GM19238 (cell line): ENCODE results near the gene SYCP3.
"Not testable (repeated sequence)": the region's sequence is repeated elsewhere in the genome, so short reads cannot be mapped to it uniquely, and the experiment has no call there.

Source experiments
- DNase-seq: peaks from one replicate; pipeline ENCODE4 v3.0.0; 2011; ENCODE audit warnings: low spot score; ENCODE audit not compliant: insufficient read length

The SYCP3 gene

DNA sequence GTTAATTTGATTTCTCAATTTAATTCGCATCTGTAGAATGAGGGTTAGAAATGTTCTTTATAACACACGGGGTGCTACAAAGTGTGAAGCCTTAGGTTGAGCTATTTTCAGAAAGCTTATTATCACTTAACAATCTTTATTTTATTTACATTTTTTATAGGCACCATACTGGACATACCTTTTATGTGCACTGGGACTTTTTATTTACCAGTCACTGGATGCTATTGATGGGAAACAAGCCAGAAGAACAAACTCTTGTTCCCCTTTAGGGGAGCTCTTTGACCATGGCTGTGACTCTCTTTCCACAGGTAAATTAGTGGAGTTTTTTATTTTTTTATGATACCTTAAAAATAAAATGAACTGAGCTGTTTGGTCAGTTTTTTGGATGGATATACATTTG lies 25.3 kb downstream of the SYCP3 start:
- no peak for DNase-seq

DNA sequence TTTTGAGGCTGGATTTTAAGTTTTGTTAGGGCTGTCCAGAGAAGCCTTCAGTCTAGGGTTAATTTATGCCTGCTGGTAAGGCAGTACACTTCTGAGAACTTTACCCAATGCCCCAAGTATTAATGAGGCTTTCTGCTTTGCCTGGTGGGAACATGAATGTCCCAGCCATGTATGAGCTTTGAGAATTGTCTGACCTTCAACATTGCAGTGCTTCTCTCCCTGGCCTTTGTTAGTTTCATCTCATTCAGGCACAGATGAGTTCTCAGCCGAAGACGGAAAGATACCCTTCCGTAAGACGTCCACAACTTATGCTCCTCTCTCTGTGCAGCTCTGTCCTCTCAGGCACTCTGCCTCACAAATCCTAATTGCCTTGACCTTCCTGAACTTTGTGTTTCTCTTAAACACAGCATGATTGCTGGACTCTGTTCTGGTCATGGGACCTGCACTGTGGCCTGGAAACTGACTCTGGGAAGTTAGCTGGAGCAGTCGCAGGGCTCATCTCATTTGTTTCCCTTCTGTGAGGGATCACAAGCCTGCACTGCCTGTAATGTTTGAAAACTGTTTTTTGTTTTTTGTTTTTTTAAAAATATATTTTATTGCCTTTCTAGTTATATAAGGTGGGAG lies 26.1 kb downstream of the SYCP3 start:
- no peak for DNase-seq

DNA sequence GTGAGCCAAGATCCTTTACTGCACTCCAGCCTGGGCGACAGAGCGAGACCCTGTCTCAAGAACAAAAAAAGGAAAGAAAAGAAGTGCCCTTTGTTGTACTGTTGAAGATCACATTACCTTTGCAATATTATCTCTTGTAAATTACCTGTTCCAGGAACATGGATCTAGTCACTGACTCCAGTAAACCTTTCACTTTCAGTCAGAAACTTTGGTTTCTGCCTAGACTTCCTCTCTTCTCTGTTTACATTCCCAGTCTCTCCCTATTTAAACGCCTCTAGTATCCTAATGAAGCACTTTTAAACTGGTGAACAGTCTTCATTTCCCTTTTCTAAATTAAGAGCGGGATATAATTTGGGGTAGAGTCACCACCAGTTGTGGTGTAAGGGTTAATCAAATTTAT lies 29.0 kb downstream of the SYCP3 start:
- DNase-seq: no peak

DNA sequence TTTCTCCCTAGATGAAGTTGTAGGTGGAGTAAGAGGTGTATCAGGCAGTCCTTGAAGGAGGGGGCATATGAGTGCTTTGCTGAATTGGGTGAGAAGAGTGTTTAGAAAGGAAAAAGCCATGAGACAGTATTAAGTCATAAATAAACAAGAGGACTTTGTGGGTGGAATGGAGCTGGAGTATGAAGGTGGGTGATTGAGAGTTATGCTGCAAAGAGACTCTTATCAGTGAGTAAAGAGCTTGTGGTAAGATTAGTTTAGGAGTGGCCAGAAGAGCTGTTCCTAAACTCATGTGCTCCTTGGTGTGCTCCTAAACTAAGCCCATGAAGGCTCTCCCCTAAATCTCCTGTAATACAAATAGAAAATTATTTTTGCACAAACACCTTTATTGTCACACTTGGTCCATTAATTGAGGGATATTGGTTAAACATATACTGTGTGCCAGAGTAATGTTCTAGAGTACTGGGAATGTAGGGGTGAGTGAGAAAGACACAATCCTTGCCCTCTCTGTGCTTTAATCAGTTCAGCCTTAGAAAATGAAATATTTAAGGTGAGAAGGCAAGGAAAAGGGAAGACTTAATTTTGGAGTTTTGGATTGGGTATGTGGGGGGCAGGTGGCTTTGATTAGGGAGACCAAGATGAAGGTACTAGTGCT lies 32.0 kb downstream of the SYCP3 start:
- DNase-seq: no peak

DNA sequence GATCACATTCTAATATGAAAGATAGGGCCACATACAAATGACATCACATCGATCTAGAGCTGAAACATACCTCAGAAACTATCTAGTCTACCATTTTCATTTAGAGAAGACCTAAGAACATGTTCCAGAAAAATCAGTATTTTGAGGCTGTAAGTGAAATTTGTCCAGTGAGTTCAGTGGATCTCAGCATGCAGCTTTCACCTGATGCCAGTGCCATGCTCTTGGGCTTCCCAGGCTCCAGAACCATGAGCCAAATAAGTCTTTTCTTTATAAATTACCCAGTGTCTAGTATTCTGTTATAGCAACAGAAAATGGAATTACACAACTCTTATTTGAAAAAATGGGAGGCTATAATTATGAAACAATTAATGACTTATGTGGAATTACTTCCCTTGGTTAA lies 32.9 kb downstream of the SYCP3 start:
- no peak for DNase-seq

DNA sequence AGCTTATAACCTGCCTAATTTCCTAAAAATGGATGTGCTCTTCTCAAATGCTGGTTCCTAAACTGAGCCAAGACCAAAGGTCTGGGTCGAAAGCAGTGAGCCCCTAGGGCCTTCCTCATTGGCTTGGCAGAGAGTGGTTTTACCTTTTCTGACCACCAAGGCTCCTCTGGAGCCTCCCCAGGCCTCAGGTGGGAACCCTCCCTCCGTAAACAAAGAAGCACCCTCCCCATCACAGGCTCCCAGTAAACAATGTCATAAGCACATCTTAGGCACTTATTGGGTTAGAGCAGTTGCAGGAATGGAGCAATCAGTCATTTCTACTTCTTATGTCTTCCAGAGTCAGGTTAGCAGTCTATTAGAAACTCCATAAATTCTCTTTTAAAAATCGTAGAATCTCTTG lies 35.8 kb downstream of the SYCP3 start:
- no peak for DNase-seq

DNA sequence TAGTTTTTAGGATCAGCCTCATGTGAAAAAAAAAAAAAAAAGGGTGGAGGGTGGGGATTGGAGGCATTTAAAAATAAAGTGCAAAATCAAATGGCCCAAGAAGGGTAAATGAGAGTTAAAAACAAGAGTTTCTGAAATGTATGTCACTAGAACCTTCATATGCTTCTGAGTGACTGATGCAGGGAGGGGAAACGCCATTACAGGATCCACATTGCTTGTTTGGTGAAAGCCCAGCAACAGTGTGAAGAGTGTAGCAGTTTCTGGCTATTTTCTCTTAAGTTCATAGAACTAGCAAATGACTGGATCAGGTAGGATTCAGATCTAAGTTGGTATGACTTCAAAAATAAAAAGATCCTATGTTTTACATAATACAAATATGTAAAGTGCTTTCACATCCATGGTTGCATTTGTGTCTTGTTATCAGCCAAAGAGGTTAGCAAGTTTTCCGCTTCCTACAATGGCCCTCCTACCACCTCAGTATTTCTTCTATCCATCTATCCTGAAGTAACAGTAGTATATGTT lies 38.9 kb downstream of the SYCP3 start:
- DNase-seq: no peak

DNA sequence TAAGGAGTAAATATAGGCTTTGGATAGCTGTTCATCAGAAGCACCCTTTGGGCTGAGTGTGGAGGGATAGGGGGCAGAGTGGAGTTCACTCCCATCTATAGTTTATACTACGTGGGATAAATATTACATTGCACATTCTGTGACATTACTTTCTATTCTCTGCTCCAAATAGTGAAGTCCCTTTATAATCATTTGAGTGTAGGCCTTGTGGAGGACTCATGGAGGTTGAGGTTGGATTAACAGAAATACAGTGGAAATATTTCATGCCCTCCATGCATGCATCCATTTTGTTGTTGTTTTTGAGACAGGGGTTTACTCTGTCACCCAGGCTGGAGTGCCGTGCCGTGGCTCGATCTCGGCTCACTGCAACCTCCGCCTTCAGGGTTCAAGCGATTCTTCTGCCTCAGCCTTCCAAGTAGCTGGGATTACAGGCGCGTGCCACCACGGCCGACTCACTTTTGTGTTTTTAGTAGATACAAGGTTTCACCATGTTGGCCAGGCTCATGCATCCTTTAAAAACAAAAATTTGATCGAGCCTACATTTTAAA lies 40.4 kb downstream of the SYCP3 start:
- DNase-seq: no peak

DNA sequence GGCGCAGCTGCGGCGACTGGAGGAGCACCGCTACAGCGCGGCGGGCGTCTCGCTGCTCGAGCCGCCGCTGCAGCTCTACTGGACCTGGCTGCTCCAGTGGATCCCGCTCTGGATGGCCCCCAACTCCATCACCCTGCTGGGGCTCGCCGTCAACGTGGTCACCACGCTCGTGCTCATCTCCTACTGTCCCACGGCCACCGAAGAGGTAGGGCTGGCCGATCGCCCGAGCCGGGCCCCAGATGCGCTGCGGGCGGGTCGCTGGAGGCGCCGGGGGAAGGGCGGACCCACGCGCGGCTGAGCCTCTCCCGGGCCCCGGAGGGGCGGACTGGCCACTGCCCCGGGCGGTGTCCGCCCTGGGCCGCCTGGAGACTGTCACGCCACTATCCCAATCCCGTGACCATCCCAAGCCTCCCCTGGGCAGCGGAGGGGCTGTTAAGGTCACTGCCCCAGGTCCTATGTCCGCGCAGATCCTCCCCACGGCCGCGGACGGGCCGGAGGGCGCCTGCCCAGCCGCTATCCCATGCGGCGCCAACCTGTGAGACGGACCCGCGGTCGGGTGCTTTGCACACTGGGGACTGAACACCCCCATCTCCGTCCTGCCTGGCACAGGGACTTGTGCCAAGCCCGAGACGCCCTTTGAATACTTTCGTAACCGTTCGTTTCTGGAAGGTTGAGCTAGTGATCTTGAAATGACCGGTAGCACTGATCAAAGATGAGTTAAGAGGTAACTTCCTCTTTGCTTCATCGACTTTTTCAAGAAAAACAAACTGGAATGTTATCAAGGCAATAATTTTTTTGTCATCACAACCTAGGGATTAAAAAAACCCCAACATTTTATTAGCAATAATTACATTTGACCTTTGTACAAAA lies 41.1 kb downstream of the SYCP3 start:
- DNase-seq: peak; percentile 39

DNA sequence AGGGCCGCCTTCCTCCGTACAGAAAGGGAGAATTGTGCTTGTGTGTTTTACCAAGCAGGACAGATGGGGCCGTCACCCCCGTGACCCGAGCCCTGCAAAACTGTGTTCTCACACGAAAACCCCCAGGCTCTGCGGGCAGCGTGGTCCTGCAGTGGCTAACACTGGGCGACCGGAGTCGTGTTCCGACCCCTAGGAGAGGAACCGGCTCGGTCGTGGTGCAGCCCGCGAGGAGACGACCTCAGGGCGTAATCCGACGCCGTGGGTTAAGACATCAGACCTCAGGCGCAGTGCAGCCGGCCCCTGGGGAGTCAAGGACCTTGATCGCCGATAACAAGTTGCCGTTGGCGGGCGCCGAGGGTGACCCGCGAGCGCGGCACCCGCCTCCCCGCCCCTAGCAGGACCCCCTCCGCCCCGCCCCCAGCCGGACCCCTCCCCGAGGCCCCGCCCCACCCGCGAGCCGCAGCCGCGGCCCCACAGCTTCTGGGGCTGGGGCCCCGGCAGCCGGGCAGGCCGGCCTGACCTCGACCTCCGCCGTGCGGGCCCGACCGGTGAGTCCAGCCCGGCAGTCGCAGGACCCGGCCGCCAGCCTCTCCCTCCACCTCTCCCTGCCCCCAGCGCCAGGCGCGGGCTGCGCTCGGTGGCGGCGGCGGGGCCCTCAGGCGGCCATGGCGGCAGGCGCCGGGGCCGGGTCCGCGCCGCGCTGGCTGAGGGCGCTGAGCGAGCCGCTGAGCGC lies 41.9 kb downstream of the SYCP3 start, which contains the start of gene CHPT1:
CHPT1 (plus strand) TSS at position 444 of the 733 bp plus-strand sequence; CDS start at position 666, 222 bp downstream.
- peak; percentile 49 for DNase-seq

DNA sequence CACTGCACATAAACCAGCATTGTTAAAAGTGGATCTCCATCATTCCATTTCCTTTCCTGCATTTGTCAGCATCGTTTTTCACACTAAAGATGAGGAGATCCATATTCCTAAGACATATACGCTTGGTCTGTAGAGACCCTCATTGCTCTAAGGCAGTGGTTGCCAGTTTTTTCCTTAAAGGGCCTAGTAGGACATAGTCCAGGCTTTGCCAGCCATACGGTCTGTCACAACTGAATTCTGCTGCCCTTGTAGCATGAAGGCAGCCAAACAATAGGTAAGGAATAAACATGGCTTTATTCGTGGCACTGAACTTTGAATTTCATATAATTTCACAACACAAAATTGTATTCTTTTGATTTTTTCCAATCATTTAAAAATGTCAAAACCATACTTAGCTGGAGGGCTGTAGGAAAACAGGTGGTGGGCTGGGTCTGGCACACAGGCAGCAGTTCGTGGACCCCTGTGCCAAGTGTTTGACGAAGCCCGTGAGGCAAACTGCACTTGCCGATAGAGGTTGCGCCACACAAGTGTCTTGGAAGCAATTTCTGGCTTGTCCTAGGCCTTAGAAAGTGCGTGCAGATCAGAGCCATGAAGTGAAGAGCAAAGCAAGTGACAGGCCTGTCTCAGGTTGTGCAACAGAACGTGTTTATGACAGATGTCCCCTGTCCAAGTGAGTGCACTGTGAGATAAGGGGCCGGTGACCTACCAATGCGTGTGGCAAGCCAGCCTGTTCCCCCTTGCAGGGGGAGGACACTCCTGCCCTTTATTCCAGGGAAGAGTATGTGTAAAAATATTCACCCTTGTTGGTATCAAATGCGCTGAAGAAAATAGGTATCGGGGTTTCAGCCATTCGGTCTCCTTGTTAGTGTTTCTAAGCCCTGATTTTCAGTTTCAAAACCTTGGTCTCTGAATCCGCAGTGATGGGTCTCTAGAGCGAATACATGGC lies 42.7 kb downstream of the SYCP3 start:
- peak; percentile 3 for DNase-seq

DNA sequence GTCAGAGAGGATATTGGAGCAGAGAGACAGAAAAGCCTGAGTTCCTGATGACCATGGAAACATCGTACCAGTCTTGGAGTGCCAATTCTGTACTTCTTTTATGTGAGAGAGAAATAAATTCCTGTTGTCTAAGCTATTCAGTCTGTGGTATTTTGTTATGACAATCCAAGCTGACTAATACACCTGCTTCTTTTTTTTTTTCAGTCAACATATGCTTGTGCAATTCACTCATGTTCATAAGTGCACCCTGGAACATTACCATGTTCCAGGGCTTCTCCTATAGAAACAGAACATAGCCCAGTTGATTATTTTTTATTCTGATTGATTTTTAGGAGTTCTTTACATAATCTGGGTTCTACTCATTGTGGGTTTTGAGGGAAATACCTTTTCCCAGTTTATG lies 43.6 kb downstream of the SYCP3 start:
- no peak for DNase-seq

DNA sequence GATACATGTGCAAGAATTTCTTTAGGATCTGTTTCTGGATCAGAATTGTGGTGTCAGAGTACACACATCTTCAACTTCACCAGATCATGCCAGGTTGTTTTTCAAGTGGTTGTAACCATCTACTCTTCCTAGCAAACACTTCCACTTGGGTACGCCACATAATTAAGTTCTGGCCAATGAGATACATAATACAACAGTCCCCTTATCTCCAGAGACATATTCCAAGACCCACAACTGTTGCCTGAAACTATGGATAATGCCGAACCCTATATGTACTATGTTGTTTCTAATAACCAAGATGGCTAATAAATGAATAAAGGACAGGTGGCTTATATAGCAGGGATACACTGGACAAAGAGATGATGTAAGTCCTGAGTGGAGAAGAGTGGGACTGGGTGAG lies 44.3 kb downstream of the SYCP3 start:
- DNase-seq: no peak

DNA sequence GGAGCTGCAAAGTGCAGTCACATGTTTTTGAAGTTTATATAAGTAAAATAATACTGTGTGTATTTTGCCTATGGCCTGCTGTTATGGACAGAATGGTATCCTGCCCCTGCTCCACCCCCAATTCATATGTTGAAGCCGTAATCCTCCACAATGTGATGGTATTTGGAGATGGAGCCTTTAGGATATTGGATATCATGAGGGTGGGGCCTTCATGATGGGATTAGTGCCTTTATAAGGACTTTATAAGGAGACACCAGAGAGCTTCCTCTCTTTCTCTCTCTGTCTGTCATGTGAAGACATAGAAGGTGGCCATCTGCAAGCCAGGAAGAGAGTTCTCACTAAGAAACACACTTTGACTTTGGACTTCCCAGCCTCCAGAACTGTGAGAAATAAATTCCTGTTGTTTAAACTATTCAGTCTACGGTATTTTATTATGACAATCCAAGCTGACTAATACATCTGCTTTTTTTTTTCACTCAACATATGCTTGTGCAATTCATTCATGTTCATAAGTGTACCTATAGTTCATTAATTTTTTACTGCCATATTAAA lies 44.9 kb downstream of the SYCP3 start:
- DNase-seq: no peak

DNA sequence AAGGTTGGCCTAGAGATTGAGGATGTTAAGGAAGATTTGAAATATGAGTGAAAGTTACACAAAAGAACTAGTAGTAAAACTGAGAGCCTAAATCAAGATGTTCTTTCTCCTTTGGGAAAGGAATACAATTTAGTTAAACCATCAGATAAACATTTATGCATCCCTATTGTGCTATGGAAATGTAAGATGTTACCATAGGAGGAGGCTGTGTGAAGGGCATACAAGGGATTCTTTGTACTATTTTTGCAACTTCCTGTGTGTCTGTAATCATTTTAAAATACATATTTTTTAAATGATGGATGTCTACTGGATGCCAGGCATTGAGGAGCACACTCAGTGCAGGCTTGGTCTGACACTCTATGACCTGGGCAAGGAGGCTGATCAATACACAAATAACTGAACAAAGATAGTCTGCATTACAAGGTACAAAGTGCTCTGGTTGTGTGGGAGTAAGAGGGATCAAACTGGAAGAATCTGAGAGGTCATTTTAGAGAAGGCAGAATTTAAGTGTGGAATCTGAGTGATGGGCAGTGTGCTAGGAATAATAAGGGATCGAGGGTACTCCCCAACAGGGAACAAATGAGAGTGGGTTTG lies 47.7 kb downstream of the SYCP3 start:
- DNase-seq: no peak

DNA sequence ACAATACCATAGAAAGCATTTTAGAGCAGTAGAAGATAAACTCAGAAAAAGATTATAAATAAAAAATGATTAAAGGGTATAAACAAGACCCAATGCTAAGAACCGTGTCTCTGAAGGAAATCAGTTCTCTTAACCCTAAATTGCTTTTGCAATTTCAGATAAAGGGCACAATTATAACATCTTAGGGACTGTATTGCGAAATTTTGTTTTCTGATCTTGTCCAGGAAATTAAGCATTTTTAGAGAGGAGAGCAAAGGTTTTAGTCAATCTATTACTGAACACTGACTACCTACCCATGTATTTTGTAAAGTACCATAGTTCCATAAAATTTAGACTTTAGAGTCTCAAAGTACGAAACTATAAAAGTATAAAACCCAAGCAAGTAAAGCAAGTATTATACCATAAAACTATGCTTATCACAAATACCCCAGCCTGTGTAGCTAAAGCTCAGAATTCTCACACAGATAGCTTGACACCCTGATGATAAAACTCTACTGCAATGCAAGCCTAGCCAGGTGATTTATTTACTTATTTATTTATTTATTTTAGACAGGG lies 48.6 kb downstream of the SYCP3 start:
- no peak for DNase-seq

DNA sequence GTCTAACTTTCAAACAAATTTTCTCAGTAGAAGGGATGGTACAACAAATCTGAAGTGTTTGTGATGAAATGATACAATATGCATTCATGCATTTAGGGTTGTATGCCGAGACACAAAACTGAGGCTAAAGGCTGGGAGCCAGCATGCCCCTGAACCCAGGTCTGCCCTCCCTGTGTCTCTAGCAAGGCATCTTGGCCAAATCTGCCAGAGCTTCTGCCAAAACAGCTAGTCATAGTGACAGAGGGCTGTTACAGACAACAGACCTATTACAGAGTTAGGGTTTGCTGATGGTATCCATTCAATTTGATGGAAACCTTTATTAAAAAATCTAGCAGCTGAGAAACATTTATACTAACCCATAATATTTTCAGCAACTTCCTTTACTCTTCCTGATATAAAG lies 53.1 kb downstream of the SYCP3 start:
- DNase-seq: no peak

DNA sequence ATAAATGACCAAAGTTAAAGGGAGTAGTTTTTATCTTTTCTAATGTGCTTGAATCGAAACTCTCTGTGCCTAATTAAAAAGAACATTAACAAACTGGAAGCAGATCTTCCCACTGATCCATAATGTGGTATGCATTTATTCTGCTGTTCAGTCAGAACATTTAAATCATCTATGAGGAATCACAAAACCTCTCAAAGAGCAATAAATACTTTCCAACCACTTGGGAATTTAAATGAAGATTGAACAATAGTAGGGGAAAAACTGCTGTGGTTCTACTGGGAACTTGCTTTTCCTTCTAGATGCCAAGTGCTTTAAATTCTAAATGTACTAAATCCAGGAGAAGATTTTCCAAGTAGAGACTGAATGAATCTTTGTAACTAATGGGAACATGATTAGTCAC lies 54.2 kb downstream of the SYCP3 start:
- DNase-seq: no peak

DNA sequence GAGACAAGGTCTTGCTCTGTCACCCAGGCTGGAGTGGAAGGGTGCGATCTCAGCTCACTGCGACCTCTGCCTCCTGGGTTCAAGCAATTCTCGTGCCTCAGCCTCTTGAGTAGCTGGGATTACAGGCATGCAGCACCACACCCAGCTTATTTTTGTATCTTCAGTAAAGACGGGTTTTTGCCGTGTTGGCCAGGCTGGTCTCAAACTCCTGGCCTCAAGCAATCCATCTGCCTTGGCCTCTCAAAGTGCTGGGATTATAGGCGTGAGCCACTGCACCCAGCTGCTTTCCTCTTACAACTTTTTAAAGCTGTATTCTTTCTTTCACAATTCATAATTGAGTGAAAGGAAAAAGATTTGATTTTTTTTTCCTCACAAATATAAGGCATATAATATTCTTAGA lies 57.6 kb downstream of the SYCP3 start:
- DNase-seq: not testable (repeated sequence)
